DMS53 (cell line): Measurements from ENCODE around the gene KRTAP9-8.
A peak's percentile ranks its signal among the peaks of the same experiment; 100 is the strongest.
"Not testable (repeated sequence)": the region's sequence is repeated elsewhere in the genome, so short reads cannot be mapped to it uniquely, and the experiment has no call there.

Experiments
- DNase-seq: peaks from one replicate; lab custom pipeline; 2025; lab: John Stamatoyannopoulos, UW

The KRTAP9-8 gene

GRCh38 chr17:41255381-41256290 lies 17.8 kb downstream of the KRTAP9-8 start, which contains the start of gene KRTAP9-9:
KRTAP9-9 (plus strand) TSS chr17:41255384.
- DNase-seq = not testable (repeated sequence)

DNA sequence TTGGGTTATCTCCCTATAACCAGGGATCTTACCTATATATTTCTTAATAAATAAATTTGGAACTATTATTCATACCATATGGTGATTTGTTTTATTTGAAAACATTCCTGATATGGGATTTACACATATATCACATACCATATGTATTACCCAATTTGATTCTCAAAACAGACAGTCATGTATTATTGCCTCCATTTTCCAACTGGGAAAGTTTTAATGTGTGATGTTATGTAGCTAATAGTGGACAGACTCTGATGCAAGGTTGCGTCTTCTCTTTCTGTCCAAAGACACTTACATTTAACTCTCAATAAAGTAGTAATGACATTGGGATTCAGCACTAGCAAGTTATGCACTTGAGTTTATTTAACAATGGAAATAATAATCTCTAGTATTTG lies 18.5 kb downstream of the KRTAP9-8 start:
- no peak for DNase-seq

GRCh38 chr17:41258406-41258805 lies 20.6 kb downstream of the KRTAP9-8 start:
- DNase-seq = no peak

GRCh38 chr17:41263212-41263611 lies 25.4 kb downstream of the KRTAP9-8 start:
- DNase-seq = no peak

DNA sequence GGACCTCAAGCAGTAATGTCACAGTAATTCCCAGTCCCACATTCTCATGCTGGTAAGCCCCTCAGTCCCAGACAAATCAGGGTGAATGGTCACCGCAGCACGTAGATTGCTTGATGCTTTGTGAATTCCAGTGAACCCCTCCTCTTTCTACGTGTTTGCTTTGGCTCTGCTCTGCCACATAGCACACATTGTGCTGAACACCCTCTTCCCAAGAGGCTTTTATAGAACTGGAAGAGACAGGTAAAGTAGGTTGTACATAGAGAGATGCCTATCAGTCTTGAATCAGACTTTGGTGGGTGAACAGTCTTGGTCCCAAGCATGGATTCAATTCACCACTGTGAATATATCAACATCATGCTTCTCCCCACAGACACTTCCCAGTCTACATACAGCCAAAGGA lies 26.8 kb downstream of the KRTAP9-8 start:
- DNase-seq = no peak

- DNase-seq = no peak
Measured at GRCh38 chr17:41265078-41265477, 27.3 kb downstream of the KRTAP9-8 start, which contains the start of gene KRTAP9-6. KRTAP9-6 (plus strand) TSS chr17:41265378; CDS start chr17:41265378, 0 bp downstream.

GRCh38 chr17:41267711-41268110 lies 29.9 kb downstream of the KRTAP9-8 start:
- DNase-seq = no peak

GRCh38 chr17:41271323-41271722 lies 33.5 kb downstream of the KRTAP9-8 start:
- not testable (repeated sequence) for DNase-seq

GRCh38 chr17:41271858-41272257 lies 34.1 kb downstream of the KRTAP9-8 start:
- no peak for DNase-seq

- DNase-seq = not testable (repeated sequence)
Measured at GRCh38 chr17:41275648-41276190, 37.9 kb downstream of the KRTAP9-8 start, which contains the start of gene KRTAP9-7. KRTAP9-7 (plus strand) TSS chr17:41275698; CDS start chr17:41275698, 0 bp downstream.

DNA sequence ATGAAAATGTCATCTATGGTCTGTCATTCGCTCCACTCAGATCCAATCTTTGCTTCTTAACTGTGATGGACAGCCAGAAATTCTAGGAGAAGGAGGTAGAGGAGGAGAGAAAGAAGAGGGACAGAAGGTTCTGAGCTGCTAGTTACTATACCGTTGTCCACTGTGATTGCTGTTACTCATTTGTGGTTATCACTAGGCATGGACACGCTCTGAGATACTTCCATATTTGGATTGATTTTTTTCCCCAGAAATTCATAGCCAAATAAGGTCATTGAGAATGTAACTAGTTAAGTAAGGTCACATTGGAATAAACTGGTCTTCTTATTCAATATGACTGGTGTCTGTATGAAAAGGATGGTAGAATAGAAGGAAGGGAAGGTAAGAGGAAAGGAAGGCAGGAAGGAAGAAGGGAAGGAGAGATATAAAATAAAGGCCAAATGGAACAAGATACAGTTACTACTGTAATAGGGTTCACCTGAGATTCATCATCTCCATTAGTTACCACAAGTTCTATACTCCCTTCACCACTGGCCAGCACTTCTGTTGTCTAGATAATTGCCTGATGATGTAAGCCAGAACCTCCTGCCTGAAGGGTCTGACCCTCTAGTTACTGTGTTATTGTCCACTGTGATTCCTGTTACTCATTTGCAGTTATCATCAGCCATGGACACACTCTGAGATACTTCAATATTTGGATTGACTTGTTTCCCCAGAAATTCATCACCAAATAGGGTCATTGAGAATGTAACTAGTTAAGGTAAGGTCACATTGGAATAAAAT lies 40.6 kb downstream of the KRTAP9-8 start:
- no peak for DNase-seq

GRCh38 chr17:41284043-41284442 lies 46.2 kb downstream of the KRTAP9-8 start:
- no peak for DNase-seq

GRCh38 chr17:41284546-41284945 lies 46.7 kb downstream of the KRTAP9-8 start:
- DNase-seq = no peak

DNA sequence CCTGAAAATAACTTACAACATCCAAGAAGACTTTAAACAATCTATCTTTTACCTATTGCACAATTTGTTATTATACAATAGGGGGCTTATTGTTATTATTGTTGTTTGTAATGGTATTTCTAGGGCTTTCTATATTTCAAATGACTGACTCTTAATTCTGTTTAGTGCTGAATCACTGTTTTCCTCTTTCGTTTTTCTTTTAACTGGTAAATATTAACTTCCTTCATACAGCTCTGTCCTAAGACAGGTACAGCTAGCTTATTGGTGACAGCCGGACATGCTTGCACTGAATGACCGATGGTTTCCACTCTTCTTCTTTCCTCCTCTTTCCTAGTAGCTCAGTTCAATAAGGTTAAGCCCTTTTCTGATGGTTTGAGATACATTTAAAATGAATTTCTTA lies 49.3 kb downstream of the KRTAP9-8 start:
- DNase-seq = peak; percentile 6
